ENCODE data around the gene PTPN3.

DNA sequence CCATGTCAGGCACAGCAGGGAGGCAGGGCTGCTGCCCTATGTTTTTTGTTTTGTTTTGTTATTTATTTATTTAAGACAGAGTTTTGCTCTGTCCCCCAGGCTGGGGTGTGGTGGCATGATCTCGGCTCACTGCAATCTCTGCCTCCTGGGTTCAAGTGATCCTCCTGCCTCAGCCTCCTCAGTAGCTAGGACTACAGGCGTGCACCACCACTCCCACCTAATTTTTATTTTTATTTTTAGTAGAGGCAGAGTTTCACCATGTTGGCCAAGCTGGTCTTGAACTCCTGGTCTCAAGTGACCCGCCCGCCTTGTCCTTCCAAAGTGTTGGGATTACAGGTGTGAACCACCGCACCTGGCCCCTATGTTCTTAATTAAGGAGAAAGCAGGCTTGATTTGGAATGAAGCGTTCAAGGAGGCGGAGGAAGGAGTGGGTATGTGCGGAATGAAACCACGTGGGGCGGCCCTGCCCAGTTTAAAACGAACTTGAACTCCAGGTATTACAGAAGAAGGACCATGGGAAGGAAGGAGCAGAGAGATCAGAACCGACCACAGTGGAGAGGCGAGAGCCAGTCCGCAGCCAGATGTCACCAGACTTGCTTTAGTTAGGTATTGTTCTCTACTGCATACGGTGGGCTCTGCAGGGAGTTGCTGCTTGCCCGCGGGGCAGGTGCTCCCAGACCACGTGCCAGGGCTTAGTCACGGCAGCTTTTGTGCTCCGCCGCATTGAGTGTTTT lies 142.4 kb downstream of the PTPN3 start:
- TF ChIP-seq, protein P1, sequence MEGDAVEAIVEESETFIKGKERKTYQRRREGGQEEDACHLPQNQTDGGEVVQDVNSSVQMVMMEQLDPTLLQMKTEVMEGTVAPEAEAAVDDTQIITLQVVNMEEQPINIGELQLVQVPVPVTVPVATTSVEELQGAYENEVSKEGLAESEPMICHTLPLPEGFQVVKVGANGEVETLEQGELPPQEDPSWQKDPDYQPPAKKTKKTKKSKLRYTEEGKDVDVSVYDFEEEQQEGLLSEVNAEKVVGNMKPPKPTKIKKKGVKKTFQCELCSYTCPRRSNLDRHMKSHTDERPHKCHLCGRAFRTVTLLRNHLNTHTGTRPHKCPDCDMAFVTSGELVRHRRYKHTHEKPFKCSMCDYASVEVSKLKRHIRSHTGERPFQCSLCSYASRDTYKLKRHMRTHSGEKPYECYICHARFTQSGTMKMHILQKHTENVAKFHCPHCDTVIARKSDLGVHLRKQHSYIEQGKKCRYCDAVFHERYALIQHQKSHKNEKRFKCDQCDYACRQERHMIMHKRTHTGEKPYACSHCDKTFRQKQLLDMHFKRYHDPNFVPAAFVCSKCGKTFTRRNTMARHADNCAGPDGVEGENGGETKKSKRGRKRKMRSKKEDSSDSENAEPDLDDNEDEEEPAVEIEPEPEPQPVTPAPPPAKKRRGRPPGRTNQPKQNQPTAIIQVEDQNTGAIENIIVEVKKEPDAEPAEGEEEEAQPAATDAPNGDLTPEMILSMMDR (conservative IDR thresholded peaks at IDR 0.05 in 1 of 2, IDR thresholded peaks at IDR 0.05 in 1 of 2; ENCODE audit: low read depth in 1 of 2, low read length in 2 of 2), result no peak
- TF ChIP-seq EZH2 (IDR thresholded peaks at IDR 0.05; ENCODE audit: low read length, missing control alignments), result no peak
